Stimulated activated CD8-positive, alpha-beta memory T cell treated with anti-CD3 and anti-CD28 coated beads, Interleukin-7, amount 100 ng/mL, for 4 hours (primary cell): Measurements from ENCODE around the gene MTLN.
"Not testable (repeated sequence)": the region's sequence is repeated elsewhere in the genome, so short reads cannot be mapped to it uniquely, and the experiment has no call there.

Experiments used
- DNase-seq, 2 donors: peaks; one replicate each; pipeline ENCODE4 v3.0.0-alpha.2; 2020; ENCODE audit warnings: low read depth in 2 of 2

MTLN gene

GRCh38 chr2:110198016-110198415 lies 14.3 kb downstream of the MTLN start:
- no peak for DNase-seq

- DNase-seq, result no peak
These were observed 14.9 kb downstream of the MTLN start for GRCh38 chr2:110197452-110197851.

- DNase-seq, result not testable (repeated sequence)
These were observed 22.2 kb downstream of the MTLN start for GRCh38 chr2:110190169-110190568.

- no peak for DNase-seq
These were observed 29.9 kb downstream of the MTLN start for GRCh38 chr2:110182449-110182848.

- DNase-seq, result no peak
These were observed 32.3 kb downstream of the MTLN start for GRCh38 chr2:110180036-110180435.

GRCh38 chr2:110173523-110173922 lies 38.8 kb downstream of the MTLN start:
- no peak for DNase-seq

GRCh38 chr2:110172506-110172905 lies 39.8 kb downstream of the MTLN start:
- DNase-seq, result no peak

GRCh38 chr2:110170102-110170501 lies 42.2 kb downstream of the MTLN start:
- DNase-seq, result no peak

- DNase-seq, result no peak
These were observed 44.9 kb downstream of the MTLN start for GRCh38 chr2:110167326-110168000.

- DNase-seq, result no peak
These were observed 46.1 kb downstream of the MTLN start for GRCh38 chr2:110166266-110166665.
